Measurements from ENCODE around the gene SLC25A39. TPM values are rescaled to one million over a fixed set of nuclear protein-coding genes. Genes with fewer than 3 reads are reported as not detected.
A peak's percentile ranks its signal among the peaks of the same experiment; 100 is the strongest.
"Not testable (repeated sequence)": the region's sequence is repeated elsewhere in the genome, so short reads cannot be mapped to it uniquely, and the experiment has no call there.

Gene SLC25A39, protein sequence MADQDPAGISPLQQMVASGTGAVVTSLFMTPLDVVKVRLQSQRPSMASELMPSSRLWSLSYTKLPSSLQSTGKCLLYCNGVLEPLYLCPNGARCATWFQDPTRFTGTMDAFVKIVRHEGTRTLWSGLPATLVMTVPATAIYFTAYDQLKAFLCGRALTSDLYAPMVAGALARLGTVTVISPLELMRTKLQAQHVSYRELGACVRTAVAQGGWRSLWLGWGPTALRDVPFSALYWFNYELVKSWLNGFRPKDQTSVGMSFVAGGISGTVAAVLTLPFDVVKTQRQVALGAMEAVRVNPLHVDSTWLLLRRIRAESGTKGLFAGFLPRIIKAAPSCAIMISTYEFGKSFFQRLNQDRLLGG
- total RNA-seq, result 100 to 1,000 TPM; 112 to 192 (median 157) TPM
- 100 to 1,000 TPM in 2 of 3 donors, 10 to 100 TPM in 1; 100.0 to 262 (median 236) TPM for polyA plus RNA-seq
- long read RNA-seq, donor 1, transcript SLC25A39-201 (12 exons, 1,607 nt), result major isoform, 49 of 56 reads
- long read RNA-seq, donor 1, transcript SLC25A39-202 (12 exons, 1,565 nt), result minor isoform, 5 of 56 reads
- long read RNA-seq, donor 1, partial matches to known transcripts, result 0 of 56 reads
- long read RNA-seq, donor 1, other reads (novel, unspliced or antisense), result 0 of 56 reads
- long read RNA-seq, donor 2, transcript SLC25A39-201 (12 exons, 1,607 nt), result major isoform, 26 of 30 reads
- long read RNA-seq, donor 2, partial matches to known transcripts, result 0 of 30 reads
- long read RNA-seq, donor 2, other reads (novel, unspliced or antisense), result 0 of 30 reads
- long read RNA-seq, donor 3, transcript SLC25A39-201 (12 exons, 1,607 nt), result major isoform, 34 of 38 reads
- long read RNA-seq, donor 3, partial matches to known transcripts, result 0 of 38 reads
- long read RNA-seq, donor 3, other reads (novel, unspliced or antisense), result 0 of 38 reads
- long read RNA-seq, donor 4, transcript SLC25A39-201 (12 exons, 1,607 nt), result major isoform, 95 of 138 reads
- long read RNA-seq, donor 4, transcript SLC25A39-202 (12 exons, 1,565 nt), result minor isoform, 24 of 138 reads
- long read RNA-seq, donor 4, partial matches to known transcripts, result 4 of 138 reads
- long read RNA-seq, donor 4, other reads (novel, unspliced or antisense), result 9 of 138 reads
- long read RNA-seq, donor 5, transcript SLC25A39-201 (12 exons, 1,607 nt), result major isoform, 198 of 318 reads
- long read RNA-seq, donor 5, transcript SLC25A39-202 (12 exons, 1,565 nt), result minor isoform, 65 of 318 reads
- long read RNA-seq, donor 5, partial matches to known transcripts, result 18 of 318 reads
- long read RNA-seq, donor 5, other reads (novel, unspliced or antisense), result 29 of 318 reads
- long read RNA-seq, donor 6, transcript SLC25A39-202 (12 exons, 1,565 nt), result minor isoform, 18 of 91 reads
- long read RNA-seq, donor 6, transcript SLC25A39-201 (12 exons, 1,607 nt), result major isoform, 54 of 91 reads
- long read RNA-seq, donor 6, partial matches to known transcripts, result 8 of 91 reads
- long read RNA-seq, donor 6, other reads (novel, unspliced or antisense), result 10 of 91 reads
- long read RNA-seq, donor 7, transcript SLC25A39-201 (12 exons, 1,607 nt), result major isoform, 23 of 29 reads
- long read RNA-seq, donor 7, partial matches to known transcripts, result 0 of 29 reads
- long read RNA-seq, donor 7, other reads (novel, unspliced or antisense), result 0 of 29 reads
- long read RNA-seq, donor 8, transcript SLC25A39-202 (12 exons, 1,565 nt), result minor isoform, 15 of 88 reads
- long read RNA-seq, donor 8, transcript SLC25A39-201 (12 exons, 1,607 nt), result major isoform, 69 of 88 reads
- long read RNA-seq, donor 8, partial matches to known transcripts, result 0 of 88 reads
- long read RNA-seq, donor 8, other reads (novel, unspliced or antisense), result 0 of 88 reads
- long read RNA-seq, donor 9, transcript SLC25A39-202 (12 exons, 1,565 nt), result minor isoform, 9 of 38 reads
- long read RNA-seq, donor 9, transcript SLC25A39-201 (12 exons, 1,607 nt), result major isoform, 23 of 38 reads
- long read RNA-seq, donor 9, partial matches to known transcripts, result 0 of 38 reads
- long read RNA-seq, donor 9, other reads (novel, unspliced or antisense), result 5 of 38 reads
- long read RNA-seq, donor 10, transcript SLC25A39-201 (12 exons, 1,607 nt), result major isoform, 18 of 28 reads
- long read RNA-seq, donor 10, transcript SLC25A39-202 (12 exons, 1,565 nt), result minor isoform, 8 of 28 reads
- long read RNA-seq, donor 10, partial matches to known transcripts, result 0 of 28 reads
- long read RNA-seq, donor 10, other reads (novel, unspliced or antisense), result 0 of 28 reads

DNA sequence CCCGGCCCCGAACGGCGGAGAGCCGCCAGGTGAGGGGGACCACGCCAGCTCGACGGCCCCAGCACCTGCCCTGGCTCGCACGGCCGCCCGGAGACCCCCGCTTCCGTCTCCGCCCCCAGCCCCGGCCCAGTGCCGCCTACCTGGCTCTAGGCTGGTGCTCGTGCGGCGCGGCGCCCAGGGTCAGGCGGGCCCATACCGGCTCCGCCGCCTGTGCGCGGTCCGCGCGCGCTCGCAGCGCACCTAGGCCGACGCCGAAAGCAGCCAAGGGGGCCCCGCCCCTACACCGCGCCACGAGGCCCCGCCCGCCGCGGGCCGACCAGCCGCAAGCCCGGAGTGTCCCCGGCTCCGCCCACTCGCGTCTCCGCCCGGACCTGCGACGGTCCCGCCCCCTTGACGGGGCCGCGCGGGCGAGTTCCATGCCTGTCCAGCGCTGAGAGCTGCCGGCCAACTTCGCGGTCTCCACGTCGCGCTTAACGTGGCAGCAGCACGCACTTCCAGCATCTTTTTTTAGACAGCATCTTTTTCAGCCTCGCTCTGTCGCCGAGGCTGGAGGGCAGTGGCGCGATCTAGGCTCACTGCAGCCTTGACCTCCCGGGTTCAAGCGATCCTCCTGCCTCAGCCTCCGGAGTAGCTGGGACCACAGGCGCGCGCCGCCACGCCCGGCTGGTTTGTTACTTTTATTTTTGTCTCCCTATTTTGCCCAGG is at the start of gene SLC25A39:
SLC25A39 (minus strand) TSS at position 253 of the 705 bp plus-strand sequence. CDS start 1,261 bp downstream, outside the sequence.
- Histone ChIP-seq H3K27me3 (no peaks in the 10 kb centered on the region), H3K9me3 (replicated peaks in 1 of 3) (no peaks in the 10 kb centered on the region), H3K4me1 (replicated peaks in 1 of 2) (peaks cover 17 to 29% of the 10 kb centered on the region in 2 donors), H3K27ac (peak within 1 kb of the TSS; percentile 55 to 98 (median 91)), H3K4me3 (peak within 1 kb of the TSS; percentile 70 to 88 (median 79)), H3K36me3 (replicated peaks in 1 of 2) (peaks cover 0 to 29% of the 10 kb centered on the region in 2 donors)
- peak; percentile 93 to 97 (median 94) for DNase-seq
- intact Hi-C loops (cut with DNase I), result loop anchor here in 1 of 2 donors (2.0 kb wide), 1 partner anchor 106 kb away; the partner anchor contains the start of gene UBTF
- WGBS, 4 donors, result 0 to 1% (median 0%) methylated on average over 27 to 85 of the region's 85 CpGs
- TF ChIP-seq, protein P1, sequence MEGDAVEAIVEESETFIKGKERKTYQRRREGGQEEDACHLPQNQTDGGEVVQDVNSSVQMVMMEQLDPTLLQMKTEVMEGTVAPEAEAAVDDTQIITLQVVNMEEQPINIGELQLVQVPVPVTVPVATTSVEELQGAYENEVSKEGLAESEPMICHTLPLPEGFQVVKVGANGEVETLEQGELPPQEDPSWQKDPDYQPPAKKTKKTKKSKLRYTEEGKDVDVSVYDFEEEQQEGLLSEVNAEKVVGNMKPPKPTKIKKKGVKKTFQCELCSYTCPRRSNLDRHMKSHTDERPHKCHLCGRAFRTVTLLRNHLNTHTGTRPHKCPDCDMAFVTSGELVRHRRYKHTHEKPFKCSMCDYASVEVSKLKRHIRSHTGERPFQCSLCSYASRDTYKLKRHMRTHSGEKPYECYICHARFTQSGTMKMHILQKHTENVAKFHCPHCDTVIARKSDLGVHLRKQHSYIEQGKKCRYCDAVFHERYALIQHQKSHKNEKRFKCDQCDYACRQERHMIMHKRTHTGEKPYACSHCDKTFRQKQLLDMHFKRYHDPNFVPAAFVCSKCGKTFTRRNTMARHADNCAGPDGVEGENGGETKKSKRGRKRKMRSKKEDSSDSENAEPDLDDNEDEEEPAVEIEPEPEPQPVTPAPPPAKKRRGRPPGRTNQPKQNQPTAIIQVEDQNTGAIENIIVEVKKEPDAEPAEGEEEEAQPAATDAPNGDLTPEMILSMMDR (IDR thresholded peaks at IDR 0.05), result no peak
- TF ChIP-seq POLR2A (IDR thresholded peaks at IDR 0.05), result peak; percentile 59 to 81

DNA sequence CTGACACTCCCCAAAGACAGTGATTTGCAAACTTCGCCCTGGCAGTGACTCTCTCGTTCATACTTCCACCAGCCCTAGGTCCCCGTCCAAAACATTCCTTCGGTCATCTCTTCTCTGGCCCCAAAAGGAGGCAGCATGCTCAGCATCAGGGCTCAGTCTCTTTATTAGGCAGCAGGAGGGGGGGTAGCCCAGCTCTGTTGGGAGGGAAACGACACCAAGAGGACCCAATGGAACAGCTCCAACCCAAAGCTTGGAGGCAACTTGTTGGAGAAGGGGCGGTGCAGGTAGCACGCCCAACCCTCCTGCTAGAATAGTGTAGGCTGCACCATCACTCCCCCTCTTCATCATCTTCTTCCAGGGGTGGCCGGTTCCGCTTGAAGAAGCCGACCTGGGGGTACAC is 47.4 kb upstream of the SLC25A39 start:
- H3K4me3 ChIP-seq, result no peak overlapping the region
- no peak for TF ChIP-seq POLR2A (IDR thresholded peaks at IDR 0.05)
- TF ChIP-seq, protein P1 (IDR thresholded peaks at IDR 0.05), result no peak
- 65 to 77% (median 73%) methylated on average over 10 of the region's 10 CpGs for WGBS, 4 donors
- intact Hi-C loops (cut with DNase I), result no loop called here
- H3K36me3 ChIP-seq (replicated peaks in 1 of 2), result no peaks in the 10 kb centered on the region
- no peaks in the 10 kb centered on the region for H3K4me1 ChIP-seq (replicated peaks in 1 of 2)
- no peak for DNase-seq
- H3K27me3 ChIP-seq, result no peaks in the 10 kb centered on the region
- H3K27ac ChIP-seq, result no peak overlapping the region
- no peaks in the 10 kb centered on the region for H3K9me3 ChIP-seq (replicated peaks in 1 of 3)

DNA sequence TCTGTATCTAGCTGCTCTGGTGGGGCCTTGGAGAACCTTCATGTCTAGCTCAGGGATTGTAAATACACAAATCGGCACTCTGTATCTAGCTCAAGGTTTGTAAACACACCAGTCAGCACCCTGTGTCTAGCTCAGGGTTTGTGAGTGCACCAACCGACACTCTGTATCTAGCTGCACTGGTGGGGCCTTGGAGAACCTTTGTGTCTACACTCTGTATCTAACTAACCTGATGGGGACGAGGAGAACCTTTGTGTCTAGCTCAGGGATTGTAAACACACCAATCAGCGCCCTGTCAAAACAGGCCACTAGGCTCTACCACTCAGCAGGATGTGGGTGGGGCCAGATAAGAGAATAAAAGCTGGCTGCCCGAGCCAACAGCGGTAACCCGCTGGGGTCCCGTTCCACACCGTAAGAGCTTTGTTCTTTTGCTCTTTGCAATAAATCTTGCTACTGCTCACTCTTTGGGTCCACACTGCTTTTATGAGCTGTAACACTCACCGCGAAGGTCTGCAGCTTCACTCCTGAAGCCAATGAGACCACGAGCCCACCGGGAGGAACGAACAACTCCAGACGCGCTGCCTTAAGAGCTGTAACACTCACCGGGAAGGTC is 44.9 kb upstream of the SLC25A39 start:
- not testable (repeated sequence) for H3K27me3 ChIP-seq; H3K36me3 ChIP-seq (replicated peaks in 1 of 2)

DNA sequence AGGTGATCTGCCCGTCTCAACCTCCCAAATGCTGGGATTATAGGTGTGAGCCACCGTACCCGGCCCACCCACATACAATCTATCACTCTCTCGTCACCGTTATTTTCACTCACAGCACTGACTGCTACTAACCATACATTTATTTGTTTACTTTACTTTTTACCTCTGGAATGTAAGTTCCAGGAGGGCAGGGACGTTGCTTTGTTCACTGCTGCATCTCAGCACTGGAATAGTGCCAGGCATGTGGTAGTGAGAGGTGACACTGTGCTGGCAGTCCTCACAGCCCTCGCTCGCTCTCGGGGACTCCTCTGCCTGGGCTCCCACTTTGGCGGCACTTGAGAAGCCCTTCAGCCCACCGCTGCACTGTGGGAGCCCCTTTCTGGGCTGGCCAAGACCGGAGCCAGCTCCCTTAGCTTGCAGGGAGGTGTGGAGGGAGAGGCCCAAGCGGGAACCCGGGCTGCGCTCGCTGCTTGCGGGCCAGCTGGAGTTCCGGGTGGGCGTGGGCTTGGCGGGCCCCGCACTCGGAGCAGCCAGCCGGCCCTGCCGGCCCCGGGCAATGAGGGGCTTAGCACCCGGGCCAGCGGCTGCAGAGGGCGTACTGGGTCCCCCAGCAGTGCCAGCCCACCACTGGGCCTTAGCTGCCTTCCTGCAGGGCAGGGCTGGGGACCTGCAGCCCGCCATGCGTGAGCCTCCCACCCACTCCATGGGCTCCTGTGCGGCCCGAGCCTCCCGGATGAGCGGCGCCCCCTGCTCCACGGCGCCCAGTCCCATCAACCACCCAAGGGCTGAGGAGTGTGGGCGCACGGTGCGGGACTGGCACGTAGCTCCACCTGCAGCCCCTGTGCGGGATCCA is 44.0 kb upstream of the SLC25A39 start:
- DNase-seq; H3K27me3 ChIP-seq; H3K4me3 ChIP-seq; H3K9me3 ChIP-seq (replicated peaks in 1 of 3); H3K36me3 ChIP-seq (replicated peaks in 1 of 2); intact Hi-C loops (cut with DNase I); H3K27ac ChIP-seq; H3K4me1 ChIP-seq (replicated peaks in 1 of 2): not testable (repeated sequence)
- 82 to 92% (median 85%) methylated on average over 10 to 42 of the region's 42 CpGs for WGBS, 4 donors

More for the DNA sequence above, 44.9 kb upstream of the SLC25A39 start:
- intact Hi-C loops (cut with DNase I); H3K9me3 ChIP-seq (replicated peaks in 1 of 3); H3K27ac ChIP-seq; H3K4me3 ChIP-seq; H3K4me1 ChIP-seq (replicated peaks in 1 of 2); DNase-seq: not testable (repeated sequence)
- WGBS, 4 donors, result 39 to 70% (median 57%) methylated on average over 12 to 17 of the region's 17 CpGs

Data from adrenal gland (tissue), 19 donors.